NAMALWA (cell line): ENCODE measurements around the gene WRAP73.
A peak's percentile ranks its signal among the peaks of the same experiment; 100 is the strongest.
"Not testable (repeated sequence)": the region's sequence is repeated elsewhere in the genome, so short reads cannot be mapped to it uniquely, and the experiment has no call there.

ENCODE experiments used
- DNase-seq: peaks from one replicate; pipeline ENCODE4 v3.0.0-alpha.2; 2015; ENCODE audit warnings: low spot score

WRAP73 gene

DNA sequence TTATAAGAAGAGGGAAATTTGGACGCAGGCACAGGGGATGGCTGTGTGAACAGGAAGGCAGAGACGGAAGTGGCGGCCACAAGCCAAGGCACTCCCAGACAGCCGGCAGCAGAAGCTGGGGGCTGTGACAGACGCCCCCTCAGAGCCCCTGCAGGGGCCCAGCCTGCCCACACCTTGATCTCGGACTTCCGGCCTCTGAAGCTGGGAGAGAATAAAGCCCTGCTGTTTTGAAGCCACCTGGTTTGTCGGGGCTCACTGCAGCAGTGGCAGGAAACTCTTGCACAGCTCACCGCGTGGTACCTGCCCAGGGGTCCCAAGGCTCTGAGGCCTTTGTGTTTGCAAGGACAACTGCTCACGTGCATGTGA lies 52.3 kb downstream of the WRAP73 start:
- no peak for DNase-seq

DNA sequence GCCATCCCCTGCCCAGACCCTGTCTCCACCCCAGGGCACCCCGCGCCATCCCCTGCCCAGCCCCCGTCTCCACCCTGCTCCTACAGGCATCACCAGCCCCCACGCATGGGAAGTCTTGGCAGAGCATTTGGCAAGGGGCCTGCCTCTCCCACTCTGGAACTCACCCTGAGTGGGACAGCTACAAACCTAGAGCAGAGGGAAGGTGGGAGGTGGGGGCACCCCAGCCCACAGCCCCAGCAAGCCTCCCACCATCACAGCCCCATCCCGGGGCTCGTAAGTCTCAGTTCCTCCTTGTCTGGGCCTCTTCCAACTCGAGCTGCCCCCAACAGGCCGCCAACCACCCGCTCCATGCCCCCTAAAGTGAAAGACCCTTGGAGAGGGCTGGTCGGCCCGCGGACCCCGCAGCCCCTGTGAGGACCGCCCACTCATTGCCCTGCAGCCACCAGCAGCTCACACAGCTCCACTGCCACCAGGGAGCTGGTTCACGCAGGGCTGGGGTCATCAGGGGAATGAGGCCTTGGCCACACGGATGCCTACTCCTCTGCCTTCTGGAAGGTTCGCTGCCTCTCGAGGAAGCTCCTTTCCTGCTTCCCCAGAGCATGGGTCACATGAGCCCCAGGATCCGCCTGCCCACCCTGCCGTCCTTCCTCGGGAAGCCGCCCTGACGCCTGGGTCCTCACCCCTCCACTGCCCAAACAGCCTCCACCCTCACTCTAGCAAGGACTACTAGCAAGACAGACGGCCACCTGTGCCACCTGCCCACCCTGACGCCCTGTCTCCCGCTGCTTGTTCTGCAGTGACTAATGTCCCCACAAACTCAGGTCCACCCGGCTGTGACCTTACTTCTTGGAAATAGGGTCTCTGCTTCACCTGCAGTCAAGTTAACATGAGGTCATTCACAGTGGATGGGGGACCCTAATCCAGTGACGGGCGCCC lies 53.0 kb downstream of the WRAP73 start:
- DNase-seq: no peak

DNA sequence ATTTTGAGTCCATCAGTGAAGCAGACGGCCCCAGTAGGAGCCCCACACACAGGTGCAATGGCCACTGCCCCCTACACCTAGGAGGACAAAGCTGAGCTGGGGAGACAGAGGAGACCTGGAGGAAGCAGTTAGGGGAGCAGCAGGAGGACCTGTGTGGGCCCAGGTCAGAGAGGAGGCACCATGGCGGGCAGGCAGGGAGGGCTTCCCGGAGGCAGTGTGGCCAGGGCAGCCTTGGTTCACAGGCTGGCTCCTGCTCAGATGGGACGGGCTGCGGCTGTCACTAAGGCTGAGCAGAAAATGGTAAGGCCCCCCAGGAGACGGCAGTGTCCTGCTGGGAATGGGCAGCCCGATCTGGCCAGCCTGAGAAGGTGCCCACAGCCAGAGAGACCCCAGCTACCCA lies 54.0 kb downstream of the WRAP73 start:
- no peak for DNase-seq

DNA sequence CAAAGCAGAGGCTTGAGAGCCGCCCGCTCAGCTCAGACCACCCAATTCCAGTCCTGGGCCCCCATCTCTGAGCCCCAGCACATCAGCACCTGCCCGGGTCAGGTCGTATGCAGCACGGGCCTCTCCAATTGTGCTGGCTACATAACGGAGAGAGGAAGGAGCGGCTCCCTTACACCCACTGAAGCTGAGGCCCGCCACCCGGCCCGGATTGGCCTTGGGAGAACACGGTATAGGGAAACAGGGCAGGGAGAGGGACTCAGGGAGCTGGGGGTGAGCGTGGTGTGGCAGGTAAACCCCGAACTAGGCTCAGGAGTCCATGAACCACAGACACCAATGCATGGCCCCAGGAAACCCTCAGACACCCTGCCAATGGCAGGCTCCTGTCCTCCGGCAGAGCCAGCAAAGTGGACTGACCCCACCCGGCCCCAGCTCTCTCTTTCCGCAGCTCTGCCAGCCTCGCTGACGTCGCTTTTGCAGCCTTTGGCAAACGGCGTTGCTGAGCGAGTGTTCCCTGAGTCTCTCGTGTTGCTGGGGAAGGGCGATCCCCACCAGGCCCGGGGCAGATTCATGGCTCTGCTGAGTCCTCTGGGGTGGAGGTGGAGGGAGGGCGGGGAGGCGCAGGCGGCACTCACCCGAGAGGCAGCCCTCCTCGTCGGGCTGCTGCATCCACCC lies 55.1 kb downstream of the WRAP73 start:
- DNase-seq: no peak

DNA sequence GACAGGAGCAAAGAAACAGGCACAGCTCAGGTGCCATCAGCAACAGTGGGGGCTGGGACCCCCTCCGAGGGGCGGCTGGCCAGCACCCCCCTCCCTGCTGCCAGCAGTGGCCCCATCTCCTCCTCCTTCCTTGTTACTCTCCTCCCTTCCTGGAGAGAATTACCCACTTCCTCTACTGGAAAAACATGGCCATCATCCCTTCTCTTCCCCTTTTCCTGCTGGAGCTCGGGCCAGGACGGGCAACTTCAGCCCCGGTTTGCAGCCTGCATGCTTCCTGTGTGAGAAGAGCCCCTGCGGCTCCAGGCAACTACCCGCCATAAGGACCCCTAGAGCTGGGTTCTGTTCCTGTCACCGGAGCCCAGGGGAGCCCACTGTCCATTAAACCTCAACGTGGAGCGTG lies 56.2 kb downstream of the WRAP73 start:
- no peak for DNase-seq

DNA sequence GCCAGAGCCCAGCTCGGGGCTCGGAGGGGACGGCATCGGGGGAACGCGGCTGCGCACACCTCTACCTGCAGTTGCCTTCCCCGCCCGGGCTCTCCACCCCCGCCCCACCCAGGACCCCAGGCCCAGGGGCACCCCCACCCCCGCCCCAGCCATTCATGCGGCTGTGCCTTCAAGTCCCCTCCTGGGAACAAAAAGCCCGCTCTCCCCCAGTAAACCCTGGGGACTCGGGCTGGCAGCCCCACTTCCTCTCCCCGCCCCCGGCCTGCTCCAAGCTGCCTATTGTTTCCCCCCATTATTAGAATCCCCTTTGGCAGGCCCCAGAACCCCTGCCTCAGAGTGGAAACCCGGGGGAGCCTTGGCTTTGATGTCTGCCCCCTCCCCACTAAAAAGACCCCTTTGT lies 56.6 kb downstream of the WRAP73 start:
- no peak for DNase-seq

DNA sequence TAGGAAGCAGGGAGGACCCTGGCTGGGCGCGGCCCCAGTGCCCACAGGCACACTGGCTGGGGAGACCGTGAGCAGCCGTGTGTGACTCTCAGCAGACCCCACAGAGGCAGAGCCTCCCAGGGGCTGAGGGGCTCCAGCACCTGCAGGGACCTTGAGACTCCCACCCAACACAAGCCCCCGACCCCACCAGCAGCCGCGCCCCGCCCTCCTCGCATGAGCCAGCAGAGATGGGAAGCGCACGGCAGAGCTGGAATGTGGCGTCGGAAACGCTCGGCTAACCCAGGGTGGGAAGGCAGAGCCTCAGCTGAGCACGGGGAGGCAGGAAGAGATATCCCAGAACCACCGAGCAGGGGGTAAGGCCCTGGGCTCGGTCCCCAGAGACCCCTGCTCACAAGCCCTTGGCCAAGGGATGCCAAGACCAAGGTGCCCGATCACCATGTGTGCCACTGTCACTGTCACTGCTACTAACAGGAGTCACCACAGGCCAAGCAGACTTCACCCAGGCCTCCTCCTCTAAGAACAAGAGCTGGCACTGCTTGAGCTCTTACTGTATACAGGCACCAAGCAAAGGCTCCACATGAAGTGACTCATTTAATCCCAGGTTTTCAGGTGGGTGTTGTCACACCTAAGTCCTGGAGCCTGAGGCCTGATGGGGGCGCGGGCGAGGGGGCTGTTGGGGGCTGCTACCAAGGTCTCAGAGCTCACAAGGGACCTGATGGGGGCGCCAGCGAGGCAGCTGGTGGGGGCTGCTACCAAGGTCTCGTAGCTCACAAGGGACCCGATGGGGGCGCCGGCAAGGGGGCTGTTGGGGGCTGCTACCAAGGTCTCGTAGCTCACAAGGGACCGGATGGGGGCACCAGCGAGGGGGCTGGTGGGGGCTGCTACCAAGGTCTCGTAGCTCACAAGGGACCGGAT lies 58.7 kb downstream of the WRAP73 start:
- DNase-seq: peak; percentile 51

DNA sequence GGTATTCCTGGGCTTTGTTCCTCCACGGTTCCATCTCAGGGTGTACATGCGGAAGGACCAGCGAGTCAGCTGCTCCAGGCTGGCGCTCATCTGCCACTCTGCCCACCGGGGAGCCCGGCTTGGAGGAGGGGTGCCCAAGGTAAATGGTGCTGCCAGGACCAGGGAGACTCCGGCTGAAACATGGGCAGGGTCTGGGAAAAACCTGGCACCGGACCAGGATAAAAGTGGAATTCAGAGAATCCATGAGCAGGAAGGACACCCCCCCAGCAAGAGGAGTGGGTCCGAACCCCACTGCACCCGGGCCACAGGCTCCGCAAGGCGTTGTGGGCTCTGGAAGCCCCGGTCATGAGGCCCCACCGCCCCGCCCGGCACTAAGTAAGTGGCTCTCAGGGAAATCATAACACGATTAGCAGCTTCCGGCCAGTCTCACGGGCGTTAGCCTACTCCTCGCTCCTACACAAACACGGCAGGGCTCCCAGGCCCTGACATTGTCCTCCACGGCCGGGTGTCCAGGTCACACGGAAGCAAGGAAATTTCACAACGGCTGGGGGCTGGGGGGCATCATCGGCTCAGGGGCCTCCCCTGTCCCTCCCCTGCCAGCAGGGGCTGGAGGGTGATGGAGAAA lies 59.7 kb downstream of the WRAP73 start:
- no peak for DNase-seq

DNA sequence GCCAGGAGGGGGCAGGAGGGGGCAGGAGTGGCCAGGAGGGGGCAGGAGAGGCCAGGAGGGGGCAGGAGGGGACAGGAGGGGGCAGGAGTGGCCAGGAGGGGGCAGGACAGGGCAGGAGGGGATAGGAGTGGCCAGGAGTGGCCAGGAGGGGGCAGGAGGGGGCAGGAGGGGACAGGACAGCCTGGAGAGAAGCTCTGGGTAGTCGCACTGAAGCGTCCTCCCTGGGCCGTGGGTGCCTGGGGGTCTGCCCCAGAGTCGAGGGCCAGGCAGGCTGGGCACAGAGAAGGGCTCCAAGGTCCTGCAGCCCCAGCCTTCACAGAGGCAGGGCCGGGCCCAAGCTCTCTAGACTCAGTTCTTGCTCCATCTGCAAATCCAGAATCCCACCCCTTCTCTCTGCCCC lies 61.5 kb downstream of the WRAP73 start:
- DNase-seq: no peak

DNA sequence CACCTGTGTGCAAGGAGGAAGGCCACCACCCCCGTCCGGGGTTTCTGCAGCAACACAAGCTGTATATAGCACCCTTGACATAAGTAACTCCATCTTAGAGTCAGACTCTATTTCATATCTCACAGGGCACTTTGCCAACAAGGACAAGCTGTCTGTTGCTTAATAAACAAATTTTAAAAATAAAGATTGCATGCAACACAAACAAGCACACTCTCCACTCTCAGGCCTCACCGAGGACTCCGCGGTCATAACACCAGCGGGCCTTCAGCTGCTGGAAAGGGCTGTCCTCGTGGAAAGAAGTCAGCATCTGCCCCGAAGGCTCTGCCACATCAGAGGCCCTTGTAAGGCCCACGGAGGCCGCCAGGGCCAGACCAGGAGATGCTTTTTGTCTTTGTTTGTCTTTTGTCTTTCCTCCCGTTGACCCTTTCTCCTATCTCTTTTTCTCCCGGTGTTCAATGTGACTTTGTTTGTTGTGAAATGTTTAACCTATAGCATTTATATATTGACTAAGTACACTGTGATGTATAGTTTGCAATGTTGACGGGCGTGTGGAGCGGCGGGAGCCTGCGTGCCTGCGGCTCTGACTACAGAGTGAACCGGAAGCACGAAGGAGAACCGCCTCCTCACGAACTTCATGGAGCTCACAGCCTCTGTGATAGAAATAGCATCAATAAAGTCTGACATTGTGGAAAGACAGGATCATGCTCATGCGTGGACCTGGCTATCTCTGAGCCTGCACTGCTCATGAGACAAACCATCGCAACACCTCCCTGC lies 62.7 kb downstream of the WRAP73 start:
- DNase-seq: no peak

DNA sequence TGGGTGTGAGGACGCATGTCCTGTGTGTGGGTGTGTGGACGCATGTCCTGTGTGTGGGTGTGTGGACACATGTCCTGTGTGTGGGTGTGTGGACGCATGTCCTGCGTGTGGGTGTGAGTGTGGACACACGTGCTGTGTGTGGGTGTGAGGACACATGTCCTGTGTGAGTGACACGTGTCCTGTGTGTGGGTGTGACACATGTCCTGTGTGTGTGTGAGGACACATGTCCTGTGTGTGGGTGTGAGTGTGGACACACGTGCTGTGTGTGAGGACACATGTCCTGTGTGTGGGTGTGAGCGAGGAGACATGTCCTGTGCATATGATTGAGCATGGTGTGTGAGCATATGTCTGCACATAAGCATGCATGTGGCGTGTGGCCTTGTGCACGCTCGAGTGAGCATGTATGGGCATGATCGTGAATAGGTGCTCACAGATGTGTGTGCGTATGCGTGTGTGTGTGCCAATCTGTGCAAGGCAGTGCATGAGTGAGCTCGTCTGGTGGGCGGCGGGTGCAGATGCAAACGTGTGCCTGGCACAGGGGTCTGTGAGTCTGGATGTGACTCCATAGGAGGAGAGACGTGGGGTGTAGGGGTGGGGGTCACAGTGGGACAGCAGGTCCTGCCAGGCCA lies 63.8 kb downstream of the WRAP73 start:
- no peak for DNase-seq

DNA sequence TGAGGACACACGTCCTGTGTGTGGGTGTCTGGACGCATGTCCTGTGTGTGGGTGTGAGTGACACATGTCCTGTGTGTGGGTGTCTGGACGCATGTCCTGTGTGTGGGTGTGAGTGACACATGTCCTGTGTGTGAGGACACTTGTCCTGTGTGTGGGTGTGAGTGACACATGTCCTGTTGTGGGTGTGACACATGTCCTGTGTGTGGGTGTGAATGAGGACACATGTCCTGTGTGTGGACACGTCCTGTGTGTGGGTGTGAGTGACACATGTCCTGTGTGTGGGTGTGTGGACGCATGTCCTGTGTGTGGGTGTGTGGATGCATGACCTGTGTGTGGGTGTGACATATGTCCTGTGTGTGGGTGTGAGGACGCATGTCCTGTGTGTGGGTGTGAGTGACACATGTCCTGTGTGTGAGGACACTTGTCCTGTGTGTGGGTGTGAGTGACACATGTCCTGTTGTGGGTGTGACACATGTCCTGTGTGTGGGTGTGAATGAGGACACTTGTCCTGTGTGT lies 64.5 kb downstream of the WRAP73 start:
- DNase-seq: not testable (repeated sequence)

DNA sequence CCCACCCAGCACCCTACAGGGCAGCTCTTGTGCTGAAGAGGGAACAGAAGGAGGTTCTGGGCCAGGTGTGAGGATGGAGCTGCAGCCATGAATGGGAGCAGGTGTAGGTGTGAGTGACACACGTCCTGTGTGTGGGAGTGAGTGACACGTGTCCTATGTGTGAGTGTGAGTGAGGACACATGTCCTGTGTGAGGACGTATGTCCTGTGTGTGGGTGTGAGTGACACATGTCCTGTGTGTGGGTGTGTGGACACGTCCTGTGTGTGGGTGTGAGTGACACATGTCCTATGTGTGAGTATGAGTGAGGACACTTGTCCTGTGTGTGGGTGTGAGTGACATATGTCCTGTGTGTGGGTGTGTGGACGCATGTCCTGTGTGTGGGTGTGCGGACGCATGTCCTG lies 65.0 kb downstream of the WRAP73 start:
- DNase-seq: no peak

DNA sequence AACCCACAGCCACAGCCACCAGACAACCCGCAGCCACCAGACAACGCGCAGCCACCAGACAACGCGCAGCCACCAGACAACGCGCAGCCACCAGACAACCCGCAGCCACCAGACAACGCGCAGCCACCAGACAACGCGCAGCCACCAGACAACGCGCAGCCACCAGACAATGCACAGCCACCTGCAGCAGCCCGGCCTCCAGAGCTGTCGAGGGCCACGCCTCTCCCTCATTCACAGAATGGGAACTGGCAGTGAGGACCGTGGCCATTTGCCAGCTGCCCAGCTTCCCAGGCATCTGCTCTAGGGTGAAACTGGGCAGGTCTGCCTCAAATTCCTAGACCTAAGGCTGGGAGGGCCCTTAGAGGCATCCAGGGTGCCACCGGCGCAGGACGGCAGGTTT lies 66.2 kb downstream of the WRAP73 start:
- not testable (repeated sequence) for DNase-seq

DNA sequence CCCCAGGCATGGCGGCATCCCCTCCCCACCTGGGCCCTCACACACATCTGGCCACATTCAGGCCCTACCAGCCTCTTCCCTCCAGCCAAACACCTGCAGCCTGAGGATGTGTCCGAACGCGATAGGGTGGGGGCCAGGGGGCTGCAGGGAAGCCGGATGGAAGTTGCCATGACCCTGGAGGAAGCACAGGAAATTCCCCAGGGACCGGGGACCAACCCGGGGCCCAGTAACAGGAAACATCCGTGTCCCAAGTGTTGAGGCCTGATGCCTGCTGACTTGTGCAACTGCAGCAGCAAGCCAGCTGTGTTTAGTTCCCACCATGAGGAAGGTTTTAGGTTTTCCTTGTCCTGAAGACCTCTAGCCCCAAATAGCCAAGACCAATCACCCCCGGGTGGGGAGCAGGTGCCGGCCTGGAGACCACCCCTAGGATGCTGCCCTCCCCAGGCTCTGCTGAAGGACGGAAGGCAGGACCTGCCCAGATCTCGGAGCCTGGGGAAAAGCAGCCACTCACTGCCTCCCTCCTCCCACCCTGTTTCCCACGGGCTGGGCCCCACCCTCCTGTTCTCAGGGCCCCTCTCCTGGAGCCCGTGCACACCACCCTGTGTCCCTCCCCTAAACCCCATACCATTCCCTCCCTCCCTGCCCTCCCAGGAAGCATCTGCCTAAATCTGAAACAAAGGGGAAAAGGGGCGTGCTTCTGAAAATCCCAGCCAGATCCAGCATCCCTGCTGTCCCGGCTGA lies 68.4 kb downstream of the WRAP73 start:
- no peak for DNase-seq
